ENCODE data around the gene MED4.
"Not testable (repeated sequence)": the region's sequence is repeated elsewhere in the genome, so short reads cannot be mapped to it uniquely, and the experiment has no call there.

The MED4 gene

DNA sequence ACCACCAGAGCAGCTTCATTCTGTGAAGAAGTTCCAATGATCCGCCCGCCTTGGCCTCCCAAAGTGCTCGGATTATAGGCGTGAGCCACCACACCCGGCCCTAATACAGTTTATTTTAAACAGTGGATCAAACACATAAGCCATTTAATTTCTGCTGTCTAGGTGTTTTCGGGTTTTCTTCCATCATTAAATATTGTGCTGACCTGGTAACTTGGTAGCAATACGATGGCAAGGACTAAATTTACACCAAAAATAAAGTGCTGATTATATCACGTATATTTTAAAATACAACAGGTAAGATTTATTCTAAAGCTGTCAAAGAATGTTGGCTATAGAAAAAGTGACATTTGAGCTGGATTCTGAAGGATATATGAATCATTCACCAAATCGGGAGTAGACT is 1.3 kb downstream of the MED4 start:
- DNase-seq: no peak

- no peak for DNase-seq
These were observed 8.6 kb downstream of the MED4 start for GRCh38 chr13:48086272-48086671.

DNA sequence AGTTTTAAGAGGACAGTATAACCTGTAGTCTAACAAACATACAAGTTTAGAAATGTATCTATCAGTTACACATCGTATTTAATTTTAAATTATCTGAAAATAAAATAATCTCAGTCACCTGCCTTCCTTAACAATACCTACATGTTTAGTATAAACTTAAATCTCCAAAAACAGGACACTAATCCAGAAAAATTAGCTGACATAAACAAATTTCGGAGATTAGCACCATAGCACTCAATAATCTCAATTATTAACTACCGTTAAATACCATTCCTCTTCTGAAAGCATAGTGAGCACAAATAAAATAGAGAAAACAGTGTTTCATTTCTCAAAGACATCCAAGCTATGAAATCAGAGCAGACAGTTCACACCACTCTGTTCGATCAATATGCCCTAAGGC is 13.2 kb downstream of the MED4 start:
- no peak for DNase-seq

DNA sequence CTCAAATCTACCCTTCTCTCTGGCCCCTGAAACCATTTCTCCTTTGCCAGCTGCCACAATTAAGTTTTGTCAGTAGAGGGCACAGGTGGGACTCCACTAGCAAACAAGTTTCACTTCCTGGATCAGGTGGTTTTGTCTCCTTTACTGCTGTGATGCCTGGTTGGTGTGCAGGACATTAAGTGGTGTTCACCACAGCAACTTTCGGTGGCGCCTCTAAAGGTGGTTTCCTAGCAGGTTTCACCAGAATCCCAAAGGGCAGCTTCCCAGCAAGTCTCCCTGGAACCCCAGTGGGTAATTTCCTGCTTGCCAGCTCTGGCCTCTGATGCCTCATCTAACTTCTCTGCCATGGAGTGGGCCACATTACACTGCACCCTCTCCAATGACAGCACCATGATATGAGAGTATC is 16.6 kb downstream of the MED4 start:
- no peak for DNase-seq

- no peak for DNase-seq
These were observed 20.9 kb downstream of the MED4 start for GRCh38 chr13:48074006-48074405.

DNA sequence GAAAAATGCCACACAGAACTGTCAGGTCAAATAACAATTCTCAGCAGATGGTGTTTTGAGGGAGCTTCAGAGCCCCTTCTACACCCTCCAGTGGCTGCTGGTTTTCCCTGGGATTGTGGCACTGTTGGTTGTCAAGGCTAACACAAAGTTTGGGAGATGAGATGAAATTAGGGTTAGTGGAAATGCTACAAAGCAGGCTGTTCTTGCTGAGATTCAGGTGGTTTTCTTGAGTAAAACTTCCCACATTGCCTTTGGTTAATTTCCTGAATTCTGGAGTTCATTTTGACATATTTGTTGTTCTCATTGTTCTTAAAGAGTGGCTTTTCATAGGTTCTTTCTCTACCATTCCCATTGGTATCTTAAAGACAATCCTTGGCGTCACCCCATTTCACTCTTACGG is 22.1 kb downstream of the MED4 start:
- DNase-seq: no peak

DNA sequence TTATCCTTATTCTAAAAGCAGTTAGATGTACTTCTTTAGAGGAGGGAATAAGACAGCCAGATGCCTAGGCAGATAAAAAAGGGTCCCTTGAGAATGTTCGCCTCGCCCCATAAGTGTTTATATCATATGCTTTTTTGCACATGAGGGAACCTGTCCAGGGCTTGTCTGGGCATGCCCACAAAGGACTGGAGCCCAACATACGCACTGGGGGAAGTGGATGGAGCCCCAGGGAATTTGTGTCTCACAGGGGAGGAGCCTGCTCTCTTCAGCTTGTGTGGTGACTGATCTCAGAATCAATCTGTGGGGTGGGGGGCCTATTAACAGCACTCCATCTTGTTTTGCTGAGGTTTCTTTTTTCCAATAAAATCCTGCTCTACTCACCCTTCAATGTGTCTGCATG is 22.6 kb downstream of the MED4 start:
- no peak for DNase-seq

DNA sequence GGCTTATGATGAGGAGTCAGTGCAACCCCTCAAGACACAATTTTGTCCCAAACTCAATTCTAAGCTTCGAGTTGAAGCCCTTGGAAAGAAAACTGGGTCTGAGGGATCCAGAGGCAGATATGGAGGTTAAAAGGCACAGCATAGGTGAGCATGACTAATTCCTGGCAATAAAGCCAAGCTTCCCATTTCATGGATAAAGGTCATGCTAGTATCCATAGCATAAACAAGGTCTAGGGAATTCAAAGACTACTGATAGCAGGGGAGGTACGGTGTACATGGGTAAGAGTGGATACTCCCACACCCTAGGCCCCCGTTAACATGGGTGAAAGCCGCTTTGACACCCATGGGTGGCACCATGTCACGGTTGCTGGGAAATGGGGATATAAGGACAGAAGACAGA is 24.0 kb downstream of the MED4 start:
- no peak for DNase-seq

- DNase-seq: no peak
These were observed 25.3 kb downstream of the MED4 start for GRCh38 chr13:48069573-48069972.

GRCh38 chr13:48068952-48069351 is 26.0 kb downstream of the MED4 start:
- DNase-seq: no peak

DNA sequence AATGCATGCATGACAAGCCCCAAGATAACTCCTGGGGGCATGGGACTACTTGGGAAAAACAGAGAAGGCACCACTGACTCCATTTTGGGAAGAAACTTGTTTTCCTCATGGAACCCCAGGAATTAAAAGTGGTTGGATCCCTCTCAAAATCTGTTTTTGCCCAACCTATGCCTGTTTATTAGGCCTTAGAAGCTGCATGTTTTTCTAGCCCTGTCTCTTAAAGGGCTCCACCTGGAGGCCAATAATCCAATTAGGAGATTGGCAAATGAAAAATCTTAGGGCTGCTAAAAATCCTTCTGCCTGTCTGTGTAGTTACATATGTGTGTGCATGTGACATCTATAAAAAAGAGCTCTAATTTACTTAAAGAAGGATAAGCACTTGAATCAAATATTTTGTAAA is 26.9 kb downstream of the MED4 start:
- DNase-seq: no peak

DNA sequence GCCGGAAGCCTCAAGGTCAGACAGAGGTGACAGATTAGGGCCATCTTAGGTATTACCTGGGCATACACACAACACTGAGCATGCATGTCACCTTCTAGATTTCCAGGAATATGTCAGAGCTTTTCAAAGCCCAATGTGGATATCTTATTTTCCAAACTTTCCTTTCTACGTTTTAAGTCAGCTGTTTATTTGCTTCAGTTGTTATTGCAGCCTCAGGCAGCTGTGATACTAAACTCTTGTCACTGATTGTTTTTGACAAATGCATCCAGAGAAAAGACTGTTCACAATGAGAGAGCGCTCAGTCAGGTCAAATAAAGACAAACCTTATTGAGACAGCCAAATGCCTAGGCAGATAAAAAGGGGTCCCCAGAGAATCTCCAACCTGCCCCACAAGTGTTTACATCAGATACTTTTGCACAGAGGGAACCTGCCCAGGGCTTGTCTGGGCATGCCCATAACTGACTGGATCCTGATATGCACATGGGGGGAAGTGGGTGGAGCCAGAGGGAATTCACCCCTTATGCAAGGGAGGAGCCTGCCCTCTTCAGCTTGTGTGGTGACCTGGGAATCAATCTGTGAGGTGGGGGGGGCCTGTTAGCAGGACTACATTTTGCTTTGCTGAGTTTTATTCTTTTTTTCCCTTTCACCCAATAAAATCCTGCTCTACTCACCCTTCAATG is 28.5 kb downstream of the MED4 start:
- DNase-seq: no peak

DNA sequence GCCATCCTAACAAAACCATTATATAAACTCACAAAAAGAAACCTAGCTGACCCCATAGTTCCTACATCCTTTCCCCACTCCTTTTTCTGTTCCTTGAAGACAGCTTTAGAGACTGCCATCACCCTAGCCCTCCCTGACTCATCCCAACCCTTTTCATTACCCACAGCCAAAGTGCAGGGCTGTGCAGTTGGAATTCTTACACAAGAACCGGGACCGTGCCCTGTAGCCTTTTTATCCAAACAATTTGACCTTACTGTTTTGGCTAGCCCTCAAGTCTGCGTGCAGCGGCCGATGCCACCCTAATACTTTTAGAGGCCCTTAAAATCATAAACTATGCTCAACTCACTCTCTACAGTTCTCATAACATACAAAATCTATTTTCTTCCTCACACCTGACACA is 35.0 kb downstream of the MED4 start:
- DNase-seq: not testable (repeated sequence)

- DNase-seq: not testable (repeated sequence)
These were observed 36.4 kb downstream of the MED4 start for GRCh38 chr13:48058536-48058935.

DNA sequence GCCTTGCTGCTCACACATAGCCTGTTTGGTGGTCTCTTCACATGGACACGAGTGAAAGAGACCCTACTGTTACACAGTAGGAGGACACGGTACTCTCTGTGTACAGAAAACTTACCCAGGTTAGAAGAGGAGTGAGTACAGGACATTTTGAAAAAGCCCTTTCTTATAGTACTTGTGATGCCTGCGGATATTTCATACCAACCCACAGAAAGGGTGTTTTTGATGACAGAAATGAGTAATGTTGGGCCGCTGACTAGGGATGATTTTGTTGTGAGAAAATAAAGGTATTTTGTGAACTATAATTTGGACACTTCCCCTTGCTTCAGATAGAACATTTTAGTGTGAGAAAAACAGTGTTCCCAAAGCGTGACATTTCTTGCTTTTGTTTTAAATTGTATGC is 39.2 kb downstream of the MED4 start:
- no peak for DNase-seq

- DNase-seq: no peak
These were observed 40.3 kb downstream of the MED4 start for GRCh38 chr13:48054601-48055000.

- no peak for DNase-seq
These were observed 44.4 kb downstream of the MED4 start for GRCh38 chr13:48050550-48050949.

GRCh38 chr13:48043789-48044503 is 51.0 kb downstream of the MED4 start:
- no peak for DNase-seq

DNA sequence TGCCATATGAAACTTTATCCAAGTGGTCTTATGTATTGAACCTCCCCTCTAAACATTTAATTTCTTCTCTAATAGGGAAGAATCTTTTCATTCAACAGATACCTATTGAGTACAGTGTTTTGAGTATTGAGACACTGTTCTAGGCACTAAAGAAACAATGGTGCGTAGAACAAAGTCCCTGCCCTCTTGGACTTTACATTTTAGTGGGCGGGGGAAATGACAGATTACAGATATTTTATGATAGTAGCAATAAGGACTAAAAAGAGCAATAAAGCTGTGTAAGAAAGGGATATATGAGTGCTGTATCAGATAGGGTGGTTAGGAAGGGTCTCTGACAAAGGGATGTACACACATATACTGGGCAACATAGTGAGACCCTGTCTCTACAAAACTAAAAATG is 52.0 kb downstream of the MED4 start:
- no peak for DNase-seq

- DNase-seq: no peak
These were observed 54.0 kb downstream of the MED4 start for GRCh38 chr13:48040896-48041295.

- no peak for DNase-seq
These were observed 54.9 kb downstream of the MED4 start for GRCh38 chr13:48040049-48040448.

GRCh38 chr13:48038761-48039160 is 56.1 kb downstream of the MED4 start:
- no peak for DNase-seq

GRCh38 chr13:48037346-48038173 is 57.3 kb downstream of the MED4 start, which contains the start of gene NUDT15:
Gene NUDT15, plus strand, starts transcription at chr13:48037726. Its CDS starts 21 bp downstream, at chr13:48037747.
- peak; percentile 88 to 92 for DNase-seq

GRCh38 chr13:48029859-48030258 is 65.0 kb downstream of the MED4 start:
- no peak for DNase-seq

All from NCI-H187 (cell line).